ENCODE results near the gene HK1. TPM values are rescaled to one million over a fixed set of nuclear protein-coding genes. Genes with fewer than 3 reads are reported as not detected.
"Not testable (repeated sequence)": the region's sequence is repeated elsewhere in the genome, so short reads cannot be mapped to it uniquely, and the experiment has no call there.

HK1 gene
- total RNA-seq, 1 donor from 2014 or later: 128 TPM

DNA sequence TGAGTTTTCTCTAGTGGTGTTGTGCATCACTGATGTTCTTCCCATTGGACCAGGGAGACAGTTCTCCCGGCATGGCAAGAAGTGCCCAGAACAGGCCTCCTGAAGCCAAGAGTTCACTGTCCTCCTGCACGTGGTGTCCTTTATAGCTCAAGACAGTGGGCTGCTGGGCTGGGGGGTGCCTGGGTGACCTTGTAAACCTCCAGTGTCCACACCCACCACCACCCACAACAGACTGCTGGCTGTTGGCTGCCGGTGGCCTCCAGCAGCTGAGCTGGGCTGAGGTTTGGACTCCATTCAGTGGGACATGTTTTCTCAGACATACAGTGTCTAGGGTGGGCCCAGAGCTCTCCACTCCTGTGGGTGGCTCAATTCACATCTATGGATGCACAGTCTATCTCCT is 42.2 kb downstream of the HK1 start:
- intact Hi-C loops (cut with DNase I): no loop called here
- H3K4me1 ChIP-seq: peaks cover 11 to 39% of the 10 kb centered on the region in 2 donors
- H3K27me3 ChIP-seq: no peaks in the 10 kb centered on the region
- no peaks in the 10 kb centered on the region for H3K9me3 ChIP-seq
- TF ChIP-seq, protein P1, sequence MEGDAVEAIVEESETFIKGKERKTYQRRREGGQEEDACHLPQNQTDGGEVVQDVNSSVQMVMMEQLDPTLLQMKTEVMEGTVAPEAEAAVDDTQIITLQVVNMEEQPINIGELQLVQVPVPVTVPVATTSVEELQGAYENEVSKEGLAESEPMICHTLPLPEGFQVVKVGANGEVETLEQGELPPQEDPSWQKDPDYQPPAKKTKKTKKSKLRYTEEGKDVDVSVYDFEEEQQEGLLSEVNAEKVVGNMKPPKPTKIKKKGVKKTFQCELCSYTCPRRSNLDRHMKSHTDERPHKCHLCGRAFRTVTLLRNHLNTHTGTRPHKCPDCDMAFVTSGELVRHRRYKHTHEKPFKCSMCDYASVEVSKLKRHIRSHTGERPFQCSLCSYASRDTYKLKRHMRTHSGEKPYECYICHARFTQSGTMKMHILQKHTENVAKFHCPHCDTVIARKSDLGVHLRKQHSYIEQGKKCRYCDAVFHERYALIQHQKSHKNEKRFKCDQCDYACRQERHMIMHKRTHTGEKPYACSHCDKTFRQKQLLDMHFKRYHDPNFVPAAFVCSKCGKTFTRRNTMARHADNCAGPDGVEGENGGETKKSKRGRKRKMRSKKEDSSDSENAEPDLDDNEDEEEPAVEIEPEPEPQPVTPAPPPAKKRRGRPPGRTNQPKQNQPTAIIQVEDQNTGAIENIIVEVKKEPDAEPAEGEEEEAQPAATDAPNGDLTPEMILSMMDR (IDR thresholded peaks at IDR 0.05): no peak
- no peaks in the 10 kb centered on the region for H3K36me3 ChIP-seq
- peak overlapping the region; percentile 91 to 99 for H3K27ac ChIP-seq
- peak overlapping the region; percentile 90 to 92 for H3K4me3 ChIP-seq
- no peak for DNase-seq (ENCODE audit: low spot score in 2 of 2)

DNA sequence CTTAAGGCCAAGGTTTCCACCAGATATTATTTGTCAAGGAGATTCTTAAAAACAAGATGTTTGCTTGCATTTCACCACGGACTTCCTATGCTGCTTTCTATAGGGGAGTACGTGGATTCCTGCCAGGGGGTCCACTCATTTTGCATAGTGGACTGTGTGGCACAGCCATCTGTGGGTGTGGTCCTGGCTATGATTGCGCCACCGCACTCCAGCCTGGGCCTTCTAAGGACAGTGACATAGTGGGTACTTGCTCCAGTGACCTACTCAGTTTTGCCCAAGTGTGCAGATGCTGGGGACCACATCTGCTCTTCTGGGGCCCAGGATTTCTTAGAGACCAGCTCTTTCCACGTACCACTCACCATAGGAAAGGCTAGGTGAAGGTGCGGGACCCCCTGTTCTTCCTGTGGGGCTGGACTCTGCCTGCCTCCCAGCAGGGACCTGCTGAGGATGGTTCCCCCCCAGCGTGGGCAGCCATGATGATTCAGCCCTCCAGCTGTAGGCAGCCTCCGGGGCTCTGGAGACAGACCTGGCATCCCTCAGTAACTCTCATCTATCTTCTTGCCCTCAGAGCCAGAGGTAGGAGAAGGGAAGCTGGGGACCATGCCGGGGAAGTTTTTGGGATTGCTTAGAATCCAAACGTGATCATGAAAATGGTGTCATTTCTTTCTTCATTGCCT is 42.9 kb downstream of the HK1 start:
- intact Hi-C loops (cut with DNase I): no loop called here
- peak overlapping the region; percentile 90 to 92 for H3K4me3 ChIP-seq

DNA sequence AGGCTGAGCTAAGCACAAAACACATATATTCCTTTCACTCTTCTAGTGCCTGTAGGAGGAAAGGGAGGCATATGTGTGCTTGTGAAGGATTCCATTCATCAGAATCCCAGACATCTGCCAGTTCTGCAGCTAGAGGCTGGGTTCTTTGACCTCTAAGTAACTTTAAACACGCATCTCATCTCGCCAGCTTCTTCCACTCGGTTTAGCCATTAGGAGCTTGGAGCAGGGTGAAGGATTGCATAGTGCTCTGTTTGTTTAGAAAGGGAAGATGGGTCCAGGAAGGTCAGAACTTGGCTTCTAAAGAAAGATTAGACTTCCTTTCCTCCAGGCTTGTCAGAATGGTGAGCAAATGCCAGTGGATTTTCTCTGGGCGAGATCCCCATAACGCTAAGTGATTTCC is 43.6 kb downstream of the HK1 start:
- peak overlapping the region; percentile 91 to 99 for H3K27ac ChIP-seq
- no peaks in the 10 kb centered on the region for H3K36me3 ChIP-seq
- TF ChIP-seq, protein P1 (IDR thresholded peaks at IDR 0.05): no peak
- H3K4me1 ChIP-seq: peaks cover 11 to 50% of the 10 kb centered on the region in 2 donors
- DNase-seq (ENCODE audit: low spot score in 2 of 2): no peak
- H3K9me3 ChIP-seq: no peaks in the 10 kb centered on the region
- intact Hi-C loops (cut with DNase I): no loop called here
- no peaks in the 10 kb centered on the region for H3K27me3 ChIP-seq
- H3K4me3 ChIP-seq: peak overlapping the region; percentile 90 to 92

More for the DNA sequence above, 42.9 kb downstream of the HK1 start:
- H3K36me3 ChIP-seq: no peaks in the 10 kb centered on the region
- TF ChIP-seq, protein P1 (IDR thresholded peaks at IDR 0.05): no peak
- peaks cover 11 to 43% of the 10 kb centered on the region in 2 donors for H3K4me1 ChIP-seq
- no peaks in the 10 kb centered on the region for H3K9me3 ChIP-seq
- no peaks in the 10 kb centered on the region for H3K27me3 ChIP-seq
- peak overlapping the region; percentile 91 to 99 for H3K27ac ChIP-seq
- DNase-seq (ENCODE audit: low spot score in 2 of 2): no peak

DNA sequence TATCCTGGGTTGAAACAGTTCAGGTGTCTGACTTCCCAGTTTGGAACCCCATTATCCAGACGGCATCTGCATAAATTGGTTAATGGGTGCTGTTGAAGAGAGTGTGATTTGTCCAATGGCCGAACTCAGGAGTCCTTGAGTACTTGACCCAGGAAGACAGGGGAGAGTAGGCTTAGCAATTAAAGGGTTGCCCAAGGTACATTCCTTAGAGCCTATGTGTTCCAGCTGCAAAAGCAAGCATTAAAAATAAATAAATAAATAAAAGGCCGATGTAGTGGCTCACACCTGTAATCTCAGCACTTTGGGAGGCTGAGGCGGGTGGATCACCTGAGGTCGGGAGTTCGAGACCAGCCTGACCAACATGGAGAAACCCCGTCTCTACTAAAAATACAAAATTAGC is 44.0 kb downstream of the HK1 start:
- H3K9me3 ChIP-seq; DNase-seq (ENCODE audit: low spot score in 2 of 2); H3K4me3 ChIP-seq; H3K36me3 ChIP-seq; intact Hi-C loops (cut with DNase I); H3K27me3 ChIP-seq: not testable (repeated sequence)
- Histone ChIP-seq H3K4me1 (peaks cover 11 to 54% of the 10 kb centered on the region in 2 donors), H3K27ac (peak overlapping the region; percentile 91 to 99)

DNA sequence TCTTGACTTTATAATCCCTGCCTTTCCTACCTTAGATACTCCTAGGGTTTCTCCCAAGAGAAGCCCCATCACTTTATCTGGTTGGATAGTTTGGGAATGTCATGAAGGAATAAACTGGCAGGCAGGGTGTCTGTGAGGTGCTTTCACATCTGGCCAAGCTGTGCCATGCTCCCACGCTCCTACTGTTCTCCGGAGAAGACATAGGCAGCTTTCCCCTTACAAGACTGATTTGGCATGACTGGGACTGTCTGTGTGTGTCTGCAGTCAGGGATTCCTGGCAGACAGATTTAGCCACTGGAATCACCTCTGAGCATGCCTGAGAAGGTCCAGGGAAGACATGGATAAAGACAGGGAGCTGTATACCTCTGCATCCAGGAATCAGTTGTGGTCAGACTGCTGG is 45.3 kb downstream of the HK1 start:
- H3K27ac ChIP-seq: peak overlapping the region; percentile 35 to 40
- no peak for DNase-seq (ENCODE audit: low spot score in 2 of 2)
- no peaks in the 10 kb centered on the region for H3K9me3 ChIP-seq
- TF ChIP-seq, protein P1 (IDR thresholded peaks at IDR 0.05): no peak
- no peaks in the 10 kb centered on the region for H3K27me3 ChIP-seq
- no peak overlapping the region for H3K4me3 ChIP-seq
- intact Hi-C loops (cut with DNase I): no loop called here
- H3K36me3 ChIP-seq: no peaks in the 10 kb centered on the region
- peaks cover 15 to 62% of the 10 kb centered on the region in 2 donors for H3K4me1 ChIP-seq

DNA sequence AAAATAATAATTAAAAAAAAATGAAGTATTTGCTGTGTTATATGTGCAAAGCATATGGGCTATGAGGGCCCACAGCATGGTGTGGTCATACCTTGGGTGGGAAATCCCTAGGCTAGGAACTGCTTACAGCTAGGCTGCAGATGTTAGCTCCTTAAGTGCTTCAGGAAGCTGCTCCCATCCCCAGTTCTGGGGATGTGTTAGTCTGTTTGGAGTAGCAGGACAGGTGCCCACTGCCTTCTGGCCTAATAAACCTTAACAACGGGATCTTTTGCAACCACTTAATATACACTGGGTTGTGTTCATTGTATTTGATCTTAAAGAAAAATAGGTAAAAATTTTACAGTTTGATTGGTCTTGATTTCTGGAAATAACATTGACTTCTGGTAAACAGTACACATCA is 46.3 kb downstream of the HK1 start:
- TF ChIP-seq, protein P1 (IDR thresholded peaks at IDR 0.05): no peak
- Histone ChIP-seq H3K4me1 (peaks cover 15 to 71% of the 10 kb centered on the region in 2 donors), H3K36me3 (no peaks in the 10 kb centered on the region), H3K27ac (peak overlapping the region; percentile 40 to 90), H3K4me3 (no peak overlapping the region), H3K27me3 (no peaks in the 10 kb centered on the region), H3K9me3 (no peaks in the 10 kb centered on the region)
- DNase-seq (ENCODE audit: low spot score in 2 of 2): no peak
- intact Hi-C loops (cut with DNase I): no loop called here

DNA sequence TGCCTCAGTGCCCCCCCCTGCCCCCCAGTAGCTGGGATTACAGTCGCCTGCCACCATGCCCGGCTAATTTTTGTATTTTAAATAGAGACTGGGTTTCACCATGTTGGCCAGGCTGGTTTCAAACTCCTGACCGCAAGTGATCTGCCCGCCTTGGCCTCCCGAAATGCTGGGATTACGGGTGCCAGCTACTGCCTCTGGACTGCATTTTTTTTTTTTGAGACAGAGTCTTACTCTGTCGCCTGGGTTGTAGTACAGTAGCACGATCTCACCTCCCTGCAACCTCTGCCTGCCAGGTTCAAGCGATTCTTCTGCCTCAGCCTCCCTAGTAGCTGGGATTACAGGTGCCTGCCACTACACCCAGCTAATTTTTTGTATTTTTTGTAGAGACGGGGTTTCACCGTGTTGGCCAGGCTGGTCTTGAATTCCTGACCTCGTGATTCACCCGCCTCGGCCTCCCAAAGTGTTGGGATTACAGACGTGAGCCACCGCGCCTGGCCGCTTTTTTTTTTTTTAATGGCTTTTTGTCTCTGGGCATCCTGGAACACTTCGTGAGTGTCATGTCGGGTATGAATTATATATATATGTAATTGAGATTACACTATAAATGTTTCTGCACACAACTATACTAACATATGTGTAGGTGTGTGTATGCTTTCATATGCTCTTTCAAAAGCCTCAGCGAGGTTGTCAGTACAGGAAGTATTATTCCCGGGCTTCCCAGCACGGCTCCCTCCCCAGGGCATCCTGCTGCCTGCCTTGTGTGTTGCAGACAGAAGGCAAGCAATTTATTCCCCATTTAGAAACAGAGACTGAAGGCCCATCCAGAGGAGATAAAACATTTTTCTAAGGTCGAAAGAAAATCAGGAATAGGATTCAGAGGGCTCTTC is 47.6 kb downstream of the HK1 start:
- DNase-seq (ENCODE audit: low spot score in 2 of 2); H3K36me3 ChIP-seq; intact Hi-C loops (cut with DNase I); H3K4me3 ChIP-seq; H3K9me3 ChIP-seq; H3K27me3 ChIP-seq: not testable (repeated sequence)
- Histone ChIP-seq H3K27ac (peak overlapping the region; percentile 57 to 90), H3K4me1 (peaks cover 9 to 72% of the 10 kb centered on the region in 2 donors)
